ENCODE results near the gene TNFSF15.

- TF ChIP-seq, protein P1, sequence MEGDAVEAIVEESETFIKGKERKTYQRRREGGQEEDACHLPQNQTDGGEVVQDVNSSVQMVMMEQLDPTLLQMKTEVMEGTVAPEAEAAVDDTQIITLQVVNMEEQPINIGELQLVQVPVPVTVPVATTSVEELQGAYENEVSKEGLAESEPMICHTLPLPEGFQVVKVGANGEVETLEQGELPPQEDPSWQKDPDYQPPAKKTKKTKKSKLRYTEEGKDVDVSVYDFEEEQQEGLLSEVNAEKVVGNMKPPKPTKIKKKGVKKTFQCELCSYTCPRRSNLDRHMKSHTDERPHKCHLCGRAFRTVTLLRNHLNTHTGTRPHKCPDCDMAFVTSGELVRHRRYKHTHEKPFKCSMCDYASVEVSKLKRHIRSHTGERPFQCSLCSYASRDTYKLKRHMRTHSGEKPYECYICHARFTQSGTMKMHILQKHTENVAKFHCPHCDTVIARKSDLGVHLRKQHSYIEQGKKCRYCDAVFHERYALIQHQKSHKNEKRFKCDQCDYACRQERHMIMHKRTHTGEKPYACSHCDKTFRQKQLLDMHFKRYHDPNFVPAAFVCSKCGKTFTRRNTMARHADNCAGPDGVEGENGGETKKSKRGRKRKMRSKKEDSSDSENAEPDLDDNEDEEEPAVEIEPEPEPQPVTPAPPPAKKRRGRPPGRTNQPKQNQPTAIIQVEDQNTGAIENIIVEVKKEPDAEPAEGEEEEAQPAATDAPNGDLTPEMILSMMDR (IDR thresholded peaks at IDR 0.05), result no peak
- no peak for TF ChIP-seq POLR2A (IDR thresholded peaks at IDR 0.05)
Observed at GRCh38 chr9:114813717-114814418, 8.0 kb upstream of the TNFSF15 start.

All from esophagus squamous epithelium (tissue), 4 donors.